Prostate gland (tissue), 2 donors: ENCODE data around the gene DSEL.

ENCODE experiments used
- CTCF ChIP-seq, 4 experiments: fragments of 200-600 bp in 2 of 4; fragments of 450-650 bp in 2 of 4; sonication (generic) in 2 of 4; IDR thresholded peaks; 1 replicate in 3 of 4; 2 replicates in 1 of 4; pipeline ENCODE4 v1.5.1; 2016 to 2019; ENCODE audit warnings: antibody characterized with exemption in 4 of 4, mild to moderate bottlenecking in 2 of 4, moderate library complexity in 2 of 4
- POLR2A ChIP-seq: fragments of 450-650 bp; IDR thresholded peaks from one replicate; pipeline ENCODE4 v1.6.1; 2016; ENCODE audit warnings: antibody characterized with exemption, mild to moderate bottlenecking

GRCh38 chr18:67456711-67457110, 59.8 kb downstream of the DSEL start:
- no peak for TF ChIP-seq POLR2A
- TF ChIP-seq CTCF (IDR thresholded peaks at IDR 0.05): no peak
